ENCODE data around the gene UTY. TPM values are rescaled to one million over a fixed set of nuclear protein-coding genes. Genes with fewer than 3 reads are reported as not detected.
A peak's percentile ranks its signal among the peaks of the same experiment; 100 is the strongest.
"Not testable (repeated sequence)": the region's sequence is repeated elsewhere in the genome, so short reads cannot be mapped to it uniquely, and the experiment has no call there.

The UTY gene
- total and polyA plus RNA-seq, 2 experiments from 2014 or later = 15.7 to 36.3 TPM

DNA sequence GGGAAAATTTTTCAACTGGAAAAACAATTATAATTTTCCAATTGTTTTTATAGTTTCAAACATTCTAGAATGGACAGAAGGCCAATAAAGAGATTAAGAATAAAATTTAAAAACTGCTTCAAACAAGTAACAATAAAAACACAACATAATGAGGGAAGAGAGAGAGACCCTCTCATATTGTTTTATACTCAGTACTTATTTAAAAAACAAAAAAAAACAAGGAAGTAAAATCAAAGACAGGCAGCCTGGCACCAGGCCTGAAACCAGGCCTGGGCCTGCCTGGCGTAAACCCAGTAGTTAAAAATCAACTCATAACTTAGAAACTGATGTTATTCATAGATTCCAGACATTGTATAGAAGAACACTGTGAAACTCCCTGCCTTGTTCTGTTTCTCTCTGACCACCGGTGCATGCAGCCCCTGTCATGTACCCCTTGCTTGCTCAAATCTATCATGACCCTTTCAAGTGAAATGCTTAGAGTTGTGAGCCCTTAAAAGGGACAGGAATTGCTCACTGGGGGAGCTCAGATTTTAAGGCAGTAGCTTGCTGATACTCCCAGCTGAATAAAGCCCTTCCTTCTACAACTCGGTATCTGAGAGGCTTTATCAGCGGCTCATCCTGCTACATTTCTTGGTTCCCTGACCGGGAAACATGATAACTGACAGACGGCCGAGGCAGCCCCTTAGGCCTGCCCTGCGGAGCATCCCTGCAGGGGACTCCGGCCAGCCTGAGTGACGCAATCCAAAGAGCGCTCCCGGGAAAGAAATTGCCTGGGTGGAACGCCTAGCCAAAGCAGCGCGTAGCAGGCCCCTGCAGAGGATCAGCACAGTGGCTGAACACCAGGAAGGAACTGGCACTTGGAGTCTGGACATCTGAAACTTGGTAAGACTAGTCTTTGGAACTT, 197.4 kb downstream of the UTY start:
- not testable (repeated sequence) for H3K4me3 ChIP-seq; H3K4me3 Mint-ChIP-seq; H3K27me3 ChIP-seq (ENCODE audit: insufficient read depth); H3K79me2 ChIP-seq (replicated peaks; ENCODE audit: insufficient read depth); H3F3A ChIP-seq (replicated peaks; ENCODE audit: low read depth); H3K9me2 ChIP-seq (ENCODE audit: insufficient read depth); H2AFZ ChIP-seq; H3K9me3 Mint-ChIP-seq; H3K4me2 ChIP-seq; H4K20me1 ChIP-seq (replicated peaks; ENCODE audit: insufficient read depth); H3K4me1 ChIP-seq (ENCODE audit: insufficient read depth); H3K27me3 Mint-ChIP-seq (ENCODE audit: insufficient read depth, low read depth, poor library complexity); H3K27ac Mint-ChIP-seq; H3K36me3 ChIP-seq (ENCODE audit: insufficient read depth)
- peak; percentile 56; the same call in 2 of the 3 replicates for ATAC-seq
- DNase-seq (ENCODE audit: low spot score) = peak; percentile 14
- Mint-ChIP-seq H3K4me1 (peaks cover 12% of the 10 kb centered on the region), H3K36me3 (ENCODE audit: low read depth) (peaks cover 70% of the 10 kb centered on the region)
- H3K27ac ChIP-seq (ENCODE audit: low read depth) = peak overlapping the region; percentile 66; the same call in 1 of the 2 replicates

DNA sequence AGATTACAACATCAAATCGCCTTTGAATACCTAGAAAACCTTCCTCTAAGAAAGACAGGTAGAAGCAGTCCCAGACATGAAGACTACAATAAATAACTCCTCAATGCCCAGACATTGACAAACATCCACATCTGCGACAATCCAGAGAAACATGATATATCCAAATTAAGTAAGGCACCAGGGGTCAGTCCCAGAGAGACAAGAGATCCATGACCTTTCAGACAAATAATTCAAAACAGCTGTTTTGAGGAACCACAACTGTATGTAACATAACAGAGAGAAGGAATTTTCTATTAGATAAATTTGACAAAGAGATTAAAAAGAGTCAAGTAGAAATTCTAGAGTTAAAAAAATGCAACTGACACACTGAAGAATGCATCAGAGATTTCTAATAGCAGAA, 200.3 kb downstream of the UTY start:
- peaks cover 56% of the 10 kb centered on the region for H3K36me3 Mint-ChIP-seq (ENCODE audit: low read depth)
- no peak for TF ChIP-seq EZH2phosphoT487 (IDR thresholded peaks at IDR 0.05; ENCODE audit: unreplicated experiment)
- TF ChIP-seq JUNB (IDR thresholded peaks at IDR 0.05; ENCODE audit: unreplicated experiment) = no peak
- TF ChIP-seq, protein P1, sequence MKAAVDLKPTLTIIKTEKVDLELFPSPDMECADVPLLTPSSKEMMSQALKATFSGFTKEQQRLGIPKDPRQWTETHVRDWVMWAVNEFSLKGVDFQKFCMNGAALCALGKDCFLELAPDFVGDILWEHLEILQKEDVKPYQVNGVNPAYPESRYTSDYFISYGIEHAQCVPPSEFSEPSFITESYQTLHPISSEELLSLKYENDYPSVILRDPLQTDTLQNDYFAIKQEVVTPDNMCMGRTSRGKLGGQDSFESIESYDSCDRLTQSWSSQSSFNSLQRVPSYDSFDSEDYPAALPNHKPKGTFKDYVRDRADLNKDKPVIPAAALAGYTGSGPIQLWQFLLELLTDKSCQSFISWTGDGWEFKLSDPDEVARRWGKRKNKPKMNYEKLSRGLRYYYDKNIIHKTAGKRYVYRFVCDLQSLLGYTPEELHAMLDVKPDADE (IDR thresholded peaks at IDR 0.05) = no peak
- no peak for TF ChIP-seq POLR2AphosphoS5 (IDR thresholded peaks at IDR 0.05; ENCODE audit: low read depth)
- TF ChIP-seq ZNF114 (CRISPR knock-in tag; IDR thresholded peaks at IDR 0.05) = no peak
- no peak for TF ChIP-seq STAT1 (IDR thresholded peaks at IDR 0.05; ENCODE audit: unreplicated experiment)
- TF ChIP-seq NANOG (IDR thresholded peaks at IDR 0.05; ENCODE audit: borderline replicate concordance) = no peak
- TF ChIP-seq CREB1 (CRISPR knock-in tag; IDR thresholded peaks at IDR 0.05; ENCODE audit: low read depth) = no peak
- no peak for TF ChIP-seq ZNF331 (CRISPR knock-in tag; IDR thresholded peaks at IDR 0.05; ENCODE audit: low read depth)
- TF ChIP-seq, protein P2, sequence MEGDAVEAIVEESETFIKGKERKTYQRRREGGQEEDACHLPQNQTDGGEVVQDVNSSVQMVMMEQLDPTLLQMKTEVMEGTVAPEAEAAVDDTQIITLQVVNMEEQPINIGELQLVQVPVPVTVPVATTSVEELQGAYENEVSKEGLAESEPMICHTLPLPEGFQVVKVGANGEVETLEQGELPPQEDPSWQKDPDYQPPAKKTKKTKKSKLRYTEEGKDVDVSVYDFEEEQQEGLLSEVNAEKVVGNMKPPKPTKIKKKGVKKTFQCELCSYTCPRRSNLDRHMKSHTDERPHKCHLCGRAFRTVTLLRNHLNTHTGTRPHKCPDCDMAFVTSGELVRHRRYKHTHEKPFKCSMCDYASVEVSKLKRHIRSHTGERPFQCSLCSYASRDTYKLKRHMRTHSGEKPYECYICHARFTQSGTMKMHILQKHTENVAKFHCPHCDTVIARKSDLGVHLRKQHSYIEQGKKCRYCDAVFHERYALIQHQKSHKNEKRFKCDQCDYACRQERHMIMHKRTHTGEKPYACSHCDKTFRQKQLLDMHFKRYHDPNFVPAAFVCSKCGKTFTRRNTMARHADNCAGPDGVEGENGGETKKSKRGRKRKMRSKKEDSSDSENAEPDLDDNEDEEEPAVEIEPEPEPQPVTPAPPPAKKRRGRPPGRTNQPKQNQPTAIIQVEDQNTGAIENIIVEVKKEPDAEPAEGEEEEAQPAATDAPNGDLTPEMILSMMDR (conservative IDR thresholded peaks at IDR 0.05; ENCODE audit: low read depth in 2 of 2) = no peak
- no peak for TF ChIP-seq EZH2 (IDR thresholded peaks at IDR 0.05; ENCODE audit: low read depth, unreplicated experiment)
- TF ChIP-seq, protein P3, sequence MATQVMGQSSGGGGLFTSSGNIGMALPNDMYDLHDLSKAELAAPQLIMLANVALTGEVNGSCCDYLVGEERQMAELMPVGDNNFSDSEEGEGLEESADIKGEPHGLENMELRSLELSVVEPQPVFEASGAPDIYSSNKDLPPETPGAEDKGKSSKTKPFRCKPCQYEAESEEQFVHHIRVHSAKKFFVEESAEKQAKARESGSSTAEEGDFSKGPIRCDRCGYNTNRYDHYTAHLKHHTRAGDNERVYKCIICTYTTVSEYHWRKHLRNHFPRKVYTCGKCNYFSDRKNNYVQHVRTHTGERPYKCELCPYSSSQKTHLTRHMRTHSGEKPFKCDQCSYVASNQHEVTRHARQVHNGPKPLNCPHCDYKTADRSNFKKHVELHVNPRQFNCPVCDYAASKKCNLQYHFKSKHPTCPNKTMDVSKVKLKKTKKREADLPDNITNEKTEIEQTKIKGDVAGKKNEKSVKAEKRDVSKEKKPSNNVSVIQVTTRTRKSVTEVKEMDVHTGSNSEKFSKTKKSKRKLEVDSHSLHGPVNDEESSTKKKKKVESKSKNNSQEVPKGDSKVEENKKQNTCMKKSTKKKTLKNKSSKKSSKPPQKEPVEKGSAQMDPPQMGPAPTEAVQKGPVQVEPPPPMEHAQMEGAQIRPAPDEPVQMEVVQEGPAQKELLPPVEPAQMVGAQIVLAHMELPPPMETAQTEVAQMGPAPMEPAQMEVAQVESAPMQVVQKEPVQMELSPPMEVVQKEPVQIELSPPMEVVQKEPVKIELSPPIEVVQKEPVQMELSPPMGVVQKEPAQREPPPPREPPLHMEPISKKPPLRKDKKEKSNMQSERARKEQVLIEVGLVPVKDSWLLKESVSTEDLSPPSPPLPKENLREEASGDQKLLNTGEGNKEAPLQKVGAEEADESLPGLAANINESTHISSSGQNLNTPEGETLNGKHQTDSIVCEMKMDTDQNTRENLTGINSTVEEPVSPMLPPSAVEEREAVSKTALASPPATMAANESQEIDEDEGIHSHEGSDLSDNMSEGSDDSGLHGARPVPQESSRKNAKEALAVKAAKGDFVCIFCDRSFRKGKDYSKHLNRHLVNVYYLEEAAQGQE (IDR thresholded peaks at IDR 0.05; ENCODE audit: unreplicated experiment) = no peak

More for the DNA sequence above, 200.3 kb downstream of the UTY start:
- H3K4me1 Mint-ChIP-seq = peaks cover 12% of the 10 kb centered on the region
- Histone ChIP-seq H2AFZ (no peak overlapping the region), H3K4me3 (no peak overlapping the region), H3K27me3 (ENCODE audit: insufficient read depth) (no peaks in the 10 kb centered on the region), H3K9me2 (ENCODE audit: insufficient read depth) (no peaks in the 10 kb centered on the region), H3K79me2 (replicated peaks; ENCODE audit: insufficient read depth) (no peaks in the 10 kb centered on the region), H3K4me2 (no peak overlapping the region), H4K20me1 (replicated peaks; ENCODE audit: insufficient read depth) (no peaks in the 10 kb centered on the region), H3F3A (replicated peaks; ENCODE audit: low read depth) (no peaks in the 10 kb centered on the region), H3K4me1 (ENCODE audit: insufficient read depth) (no peaks in the 10 kb centered on the region), H3K36me3 (ENCODE audit: insufficient read depth) (no peaks in the 10 kb centered on the region), H3K27ac (ENCODE audit: low read depth) (no peak overlapping the region)
- no peak overlapping the region for H3K4me3 Mint-ChIP-seq
- H3K27ac Mint-ChIP-seq = no peak overlapping the region
- ATAC-seq (no peak), DNase-seq (ENCODE audit: low spot score) (no peak)
- H3K9me3 Mint-ChIP-seq = peaks cover 5% of the 10 kb centered on the region; the same call in 1 of the 3 replicates
- H3K27me3 Mint-ChIP-seq (ENCODE audit: insufficient read depth, low read depth, poor library complexity) = no peaks in the 10 kb centered on the region

All from GM23338 (cell line).